GM19467 (cell line): ENCODE measurements around the gene MIGA1.
"Not testable (repeated sequence)": the region's sequence is repeated elsewhere in the genome, so short reads cannot be mapped to it uniquely, and the experiment has no call there.

Experiments used
- ATAC-seq: cut with Tn5 transposase; IDR thresholded peaks from one replicate; pipeline ENCODE4 v1.9.1; 2021; ENCODE audit warnings: mild to moderate bottlenecking, moderate library complexity; ENCODE audit not compliant: unreplicated experiment

Gene MIGA1

DNA sequence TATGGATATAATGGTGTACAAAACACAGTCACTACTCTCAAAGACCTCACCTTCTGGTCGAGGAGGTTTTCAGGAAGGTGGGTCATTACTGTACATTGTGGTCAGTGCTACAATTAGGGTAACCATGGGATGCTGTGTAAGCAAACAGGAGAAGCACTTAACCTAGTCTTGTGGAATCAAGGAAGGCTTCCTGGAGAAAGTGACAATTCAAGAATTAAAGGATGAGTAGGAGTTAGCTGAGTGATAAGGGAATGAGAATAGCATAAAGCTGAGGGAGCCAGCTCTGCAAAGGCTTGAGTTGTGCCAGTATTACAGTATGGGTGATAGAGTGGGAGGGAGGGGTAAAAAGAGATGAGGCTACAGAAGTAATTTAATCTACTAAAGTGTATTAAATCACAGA lies 126.2 kb downstream of the MIGA1 start:
- ATAC-seq: no peak

DNA sequence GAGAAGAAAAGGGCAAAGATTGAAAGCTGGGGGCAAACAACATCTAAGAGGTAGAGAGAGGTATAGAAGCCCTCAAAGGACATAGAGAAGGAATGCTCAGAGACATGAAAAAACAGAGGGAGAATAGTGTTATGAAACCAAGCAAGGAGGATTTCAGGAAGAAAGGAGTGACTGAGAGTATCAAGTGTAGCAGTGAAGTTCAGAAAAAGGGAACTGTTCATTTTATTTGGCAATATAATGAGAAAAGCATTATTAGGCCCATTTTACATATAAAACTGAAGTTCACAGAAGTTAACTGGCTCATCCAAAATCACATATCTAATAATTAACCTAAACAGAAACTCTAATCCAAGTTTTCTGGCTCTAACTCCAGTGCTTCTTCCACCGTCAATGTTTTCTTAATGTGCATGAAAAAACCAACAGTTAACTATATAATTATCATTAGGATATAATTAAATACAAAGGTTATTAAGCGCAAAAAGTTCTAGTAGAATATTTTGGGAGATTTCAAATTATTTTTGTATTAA lies 126.6 kb downstream of the MIGA1 start:
- ATAC-seq: no peak

DNA sequence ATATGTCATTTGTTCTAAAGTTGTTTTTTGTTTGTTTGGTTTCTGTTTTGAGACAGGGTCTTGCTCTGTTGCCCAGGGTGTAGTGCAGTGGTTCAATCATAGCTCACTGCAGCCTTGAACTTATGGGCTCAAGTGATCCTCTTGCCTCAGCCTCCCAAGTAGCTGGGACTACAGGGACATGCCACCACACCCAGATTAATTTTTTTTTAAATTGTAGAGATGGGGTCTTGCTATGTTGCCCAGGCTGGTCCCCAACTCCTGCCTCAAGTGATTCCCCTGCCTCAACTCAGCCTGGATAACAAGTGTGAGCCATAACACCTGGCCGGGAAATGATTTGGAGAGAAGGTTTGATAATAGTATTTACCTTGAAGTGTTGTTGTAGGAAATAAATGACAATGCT lies 127.2 kb downstream of the MIGA1 start:
- ATAC-seq: no peak

DNA sequence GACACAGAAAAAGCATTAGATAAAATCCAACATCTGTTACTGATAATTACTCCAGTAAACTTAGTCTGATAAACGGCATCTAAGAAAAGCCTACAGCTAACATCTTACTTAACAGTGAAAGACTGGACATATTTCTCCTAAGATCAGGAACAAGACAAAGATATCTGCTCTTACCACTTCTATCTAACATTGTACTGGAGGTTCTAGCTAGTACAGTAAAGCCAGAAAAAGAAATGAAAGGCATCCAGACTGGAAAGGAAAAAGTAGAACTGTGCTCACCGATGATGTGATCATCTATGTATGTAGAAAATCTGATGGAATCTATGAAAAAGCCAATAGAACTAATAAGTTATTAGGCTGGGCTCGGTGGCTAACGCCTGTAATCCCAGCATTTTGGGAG lies 130.7 kb downstream of the MIGA1 start:
- no peak for ATAC-seq

DNA sequence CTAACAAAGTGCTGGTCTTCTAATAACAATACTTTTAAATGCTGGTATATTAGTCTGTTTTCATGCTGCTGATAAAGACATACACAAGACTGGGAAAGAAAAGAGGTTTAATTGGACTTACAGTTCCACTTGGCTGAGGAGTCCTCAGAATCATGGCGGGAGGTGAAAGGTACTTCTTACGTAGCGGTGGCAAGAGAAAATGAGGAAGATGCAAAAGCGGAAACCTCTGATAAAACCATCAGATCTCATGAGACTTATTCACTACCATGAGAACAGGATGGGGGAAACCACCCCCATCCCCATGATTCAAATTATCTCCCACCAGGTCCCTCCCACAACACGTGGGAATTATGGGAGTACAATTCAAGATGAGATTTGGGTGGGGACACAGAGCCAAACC lies 139.5 kb downstream of the MIGA1 start:
- ATAC-seq: not testable (repeated sequence)

DNA sequence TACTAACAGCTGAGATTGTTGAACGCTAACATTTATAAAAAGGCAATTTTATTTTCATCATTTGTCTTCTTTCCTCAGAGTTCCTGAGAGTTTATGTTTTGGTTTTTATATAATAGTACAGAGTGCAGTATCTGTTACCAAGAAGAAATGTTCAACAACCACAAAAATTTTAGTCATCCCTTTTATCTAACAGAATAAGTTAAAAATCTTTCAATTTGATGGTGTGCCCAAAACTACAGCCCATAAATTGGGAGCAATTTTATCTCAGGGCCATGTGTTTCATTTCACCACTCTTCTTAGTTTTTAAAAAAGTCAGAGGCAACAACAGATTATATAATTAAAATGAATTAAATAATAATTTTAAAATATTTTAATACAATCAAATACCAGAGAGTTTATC lies 146.1 kb downstream of the MIGA1 start:
- no peak for ATAC-seq

DNA sequence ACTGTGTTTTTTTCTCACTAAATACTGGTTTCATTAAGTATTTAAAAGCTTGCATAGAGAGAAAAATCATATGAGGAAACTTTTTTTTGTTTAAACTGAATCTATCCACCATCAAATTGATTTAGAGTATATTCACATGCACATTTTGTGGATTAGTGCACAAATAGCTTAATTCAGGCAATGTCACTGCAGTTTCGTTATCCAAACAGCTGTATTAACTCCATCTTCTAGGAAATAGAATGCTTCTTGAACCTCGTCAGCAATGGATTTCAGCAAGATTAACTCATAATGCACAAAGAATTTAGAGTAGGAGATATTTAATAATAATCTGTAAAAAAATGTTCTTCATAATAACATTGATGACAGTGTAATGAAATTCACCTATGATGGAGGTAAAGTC lies 146.5 kb downstream of the MIGA1 start:
- no peak for ATAC-seq

DNA sequence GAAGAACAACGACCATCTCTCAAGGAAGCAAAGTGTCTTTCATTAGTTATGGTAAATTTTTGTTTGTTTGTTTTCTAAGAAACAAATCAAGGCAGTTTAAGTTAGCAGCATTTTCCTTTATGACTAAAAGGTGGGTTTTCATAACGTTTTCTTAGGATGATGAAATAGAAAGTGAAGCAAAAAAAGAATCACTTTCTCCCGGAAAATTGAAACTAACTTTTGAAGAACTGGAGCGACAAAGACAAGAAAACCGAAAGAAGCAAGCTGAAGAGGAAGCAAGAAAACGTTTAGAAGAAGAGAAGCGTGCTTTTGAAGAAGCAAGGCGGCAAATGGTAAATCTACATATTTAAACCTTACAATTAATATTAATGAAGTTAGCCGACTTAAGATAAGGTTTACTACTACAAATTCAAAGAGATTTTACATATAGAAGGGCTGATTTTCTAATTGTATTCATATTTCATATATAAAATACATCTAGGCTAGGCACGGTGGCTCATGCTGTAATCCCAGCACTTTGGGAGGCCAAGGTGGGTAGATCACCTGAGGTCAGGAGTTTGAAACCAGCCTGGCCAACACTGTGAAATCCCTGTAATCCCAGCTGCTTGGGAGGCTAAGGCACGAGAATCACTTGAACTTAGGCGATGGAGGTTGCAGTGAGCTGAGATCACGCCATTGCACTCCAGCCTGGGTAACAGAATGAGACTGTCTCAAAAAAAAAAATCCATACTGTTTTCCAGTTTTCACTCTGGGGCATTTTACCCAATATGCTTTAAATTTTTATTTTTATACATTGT lies 147.3 kb downstream of the MIGA1 start:
- ATAC-seq: no peak

DNA sequence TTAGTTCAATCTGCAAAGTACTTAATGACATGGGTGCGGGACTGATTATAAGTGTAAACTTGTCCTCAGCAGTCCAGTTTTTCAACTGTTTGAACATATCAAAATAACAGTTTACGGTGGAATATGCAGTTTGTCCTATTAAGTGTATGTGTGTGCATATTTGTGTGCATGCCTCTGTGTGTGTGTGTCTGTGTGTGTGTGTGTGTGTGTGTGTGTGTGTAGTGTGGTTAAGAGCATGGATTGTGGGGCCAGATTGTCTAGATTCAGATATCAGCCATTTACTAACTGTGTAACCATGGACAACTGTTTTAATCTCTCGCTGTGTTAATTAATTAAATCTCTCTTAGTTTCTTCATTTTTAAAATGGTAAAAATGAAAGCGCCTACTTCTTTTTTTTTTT lies 148.0 kb downstream of the MIGA1 start:
- ATAC-seq: no peak
